Retinal pigment epithelial cell (primary cell): ENCODE data around the gene SSX2IP.
"Not testable (repeated sequence)": the region's sequence is repeated elsewhere in the genome, so short reads cannot be mapped to it uniquely, and the experiment has no call there.

Source experiments
- DNase-seq: peaks from one replicate; pipeline ENCODE4 v3.0.0-alpha.2; 2010; ENCODE audit warnings: low read depth
- H3K4me3 ChIP-seq: 2 replicates; pipeline ENCODE4 v1.5.1; 2011; ENCODE audit warnings: mild to moderate bottlenecking, low read length, control low read depth, moderate library complexity
- TF ChIP-seq, protein P1 (sequence below): conservative IDR thresholded peaks from 2 replicates; pipeline ENCODE4 v1.5.1; 2011; ENCODE audit warnings: low read depth, low read length, control low read depth, inconsistent platforms

SSX2IP gene

GRCh38 chr1:84597011-84597410, 93.2 kb downstream of the SSX2IP start:
- no peak overlapping the region for H3K4me3 ChIP-seq
- TF ChIP-seq, protein P1, sequence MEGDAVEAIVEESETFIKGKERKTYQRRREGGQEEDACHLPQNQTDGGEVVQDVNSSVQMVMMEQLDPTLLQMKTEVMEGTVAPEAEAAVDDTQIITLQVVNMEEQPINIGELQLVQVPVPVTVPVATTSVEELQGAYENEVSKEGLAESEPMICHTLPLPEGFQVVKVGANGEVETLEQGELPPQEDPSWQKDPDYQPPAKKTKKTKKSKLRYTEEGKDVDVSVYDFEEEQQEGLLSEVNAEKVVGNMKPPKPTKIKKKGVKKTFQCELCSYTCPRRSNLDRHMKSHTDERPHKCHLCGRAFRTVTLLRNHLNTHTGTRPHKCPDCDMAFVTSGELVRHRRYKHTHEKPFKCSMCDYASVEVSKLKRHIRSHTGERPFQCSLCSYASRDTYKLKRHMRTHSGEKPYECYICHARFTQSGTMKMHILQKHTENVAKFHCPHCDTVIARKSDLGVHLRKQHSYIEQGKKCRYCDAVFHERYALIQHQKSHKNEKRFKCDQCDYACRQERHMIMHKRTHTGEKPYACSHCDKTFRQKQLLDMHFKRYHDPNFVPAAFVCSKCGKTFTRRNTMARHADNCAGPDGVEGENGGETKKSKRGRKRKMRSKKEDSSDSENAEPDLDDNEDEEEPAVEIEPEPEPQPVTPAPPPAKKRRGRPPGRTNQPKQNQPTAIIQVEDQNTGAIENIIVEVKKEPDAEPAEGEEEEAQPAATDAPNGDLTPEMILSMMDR = no peak
- DNase-seq = no peak

GRCh38 chr1:84594959-84595358, 95.3 kb downstream of the SSX2IP start:
- DNase-seq, H3K4me3 ChIP-seq: not testable (repeated sequence)
